ENCODE results near the gene PLA2G5. TPM values are rescaled to one million over a fixed set of nuclear protein-coding genes. Genes with fewer than 3 reads are reported as not detected.
"Not testable (repeated sequence)": the region's sequence is repeated elsewhere in the genome, so short reads cannot be mapped to it uniquely, and the experiment has no call there.

The PLA2G5 gene
- total RNA-seq, 2 experiments from 2014 or later = not detected

- CTCF ChIA-PET (ENCODE audit: unreplicated experiment) = no interaction called here
- no peaks in the 10 kb centered on the region for H3K9me3 ChIP-seq (ENCODE audit: low read length)
- H3K4me2 ChIP-seq (ENCODE audit: low read length) = no peak overlapping the region
- no peak for TF ChIP-seq CTCF (conservative IDR thresholded peaks at IDR 0.05; ENCODE audit: low read length)
- TF ChIP-seq EZH2phosphoT487 (IDR thresholded peaks at IDR 0.05; ENCODE audit: borderline replicate concordance, low read depth, low read length) = no peak
- no peak overlapping the region for H2AFZ ChIP-seq (ENCODE audit: low read length)
- no peak for DNase-seq (ENCODE audit: low spot score)
- H3K9me2 ChIP-seq (ENCODE audit: insufficient read depth, low read length) = no peaks in the 10 kb centered on the region
- no TSS peak for BruUV-seq (replicated peaks)
- H3K27ac ChIP-seq (ENCODE audit: low read depth, low read length, poor library complexity, severe bottlenecking) = no peak overlapping the region
- no peaks in the 10 kb centered on the region for H4K20me1 ChIP-seq (ENCODE audit: insufficient read depth, low read length)
- H3K4me3 ChIP-seq (ENCODE audit: low read depth, low read length, poor library complexity, severe bottlenecking) = no peak overlapping the region
- H3K36me3 ChIP-seq (ENCODE audit: insufficient read depth, low read length) = no peaks in the 10 kb centered on the region
- H3K79me2 ChIP-seq (ENCODE audit: insufficient read depth, low read depth, low read length) = no peaks in the 10 kb centered on the region
- intact Hi-C loops (cut with micrococcal nuclease; ENCODE audit: unreplicated experiment) = no loop called here
- POLR2A ChIA-PET = no interaction called here
- H3K4me1 ChIP-seq (ENCODE audit: insufficient read depth, low read length, poor library complexity, severe bottlenecking) = no peaks in the 10 kb centered on the region
These were observed 40.6 kb upstream of the PLA2G5 start for GRCh38 chr1:20029178-20029912.

GRCh38 chr1:20030436-20031151 is 39.4 kb upstream of the PLA2G5 start:
- H3K27ac ChIP-seq (ENCODE audit: low read depth, low read length, poor library complexity, severe bottlenecking); H3K79me2 ChIP-seq (ENCODE audit: insufficient read depth, low read depth, low read length); H4K20me1 ChIP-seq (ENCODE audit: insufficient read depth, low read length); H3K4me3 ChIP-seq (ENCODE audit: low read depth, low read length, poor library complexity, severe bottlenecking); H3K4me2 ChIP-seq (ENCODE audit: low read length); POLR2A ChIA-PET; DNase-seq (ENCODE audit: low spot score); H2AFZ ChIP-seq (ENCODE audit: low read length); intact Hi-C loops (cut with micrococcal nuclease; ENCODE audit: unreplicated experiment); BruUV-seq (replicated peaks); H3K9me2 ChIP-seq (ENCODE audit: insufficient read depth, low read length); CTCF ChIA-PET (ENCODE audit: unreplicated experiment); H3K4me1 ChIP-seq (ENCODE audit: insufficient read depth, low read length, poor library complexity, severe bottlenecking); H3K9me3 ChIP-seq (ENCODE audit: low read length); H3K36me3 ChIP-seq (ENCODE audit: insufficient read depth, low read length): not testable (repeated sequence)

GRCh38 chr1:20031161-20031560 is 38.8 kb upstream of the PLA2G5 start:
- Histone ChIP-seq H3K36me3 (ENCODE audit: insufficient read depth, low read length) (no peaks in the 10 kb centered on the region), H3K4me1 (ENCODE audit: insufficient read depth, low read length, poor library complexity, severe bottlenecking) (no peaks in the 10 kb centered on the region), H3K79me2 (ENCODE audit: insufficient read depth, low read depth, low read length) (no peaks in the 10 kb centered on the region), H3K4me3 (ENCODE audit: low read depth, low read length, poor library complexity, severe bottlenecking) (no peak overlapping the region), H3K9me3 (ENCODE audit: low read length) (no peaks in the 10 kb centered on the region), H2AFZ (ENCODE audit: low read length) (no peak overlapping the region), H3K4me2 (ENCODE audit: low read length) (no peak overlapping the region), H3K27ac (ENCODE audit: low read depth, low read length, poor library complexity, severe bottlenecking) (no peak overlapping the region), H3K9me2 (ENCODE audit: insufficient read depth, low read length) (no peaks in the 10 kb centered on the region), H4K20me1 (ENCODE audit: insufficient read depth, low read length) (no peaks in the 10 kb centered on the region)
- BruUV-seq (replicated peaks) = no TSS peak
- TF ChIP-seq EZH2phosphoT487 (IDR thresholded peaks at IDR 0.05; ENCODE audit: borderline replicate concordance, low read depth, low read length) (no peak), CTCF (conservative IDR thresholded peaks at IDR 0.05; ENCODE audit: low read length) (no peak)
- intact Hi-C loops (cut with micrococcal nuclease; ENCODE audit: unreplicated experiment) = no loop called here
- CTCF ChIA-PET (ENCODE audit: unreplicated experiment) = no interaction called here
- no peak for DNase-seq (ENCODE audit: low spot score)
- POLR2A ChIA-PET = no interaction called here
